COR-L47 (cell line): ENCODE measurements around the gene C4orf50.
"Not testable (repeated sequence)": the region's sequence is repeated elsewhere in the genome, so short reads cannot be mapped to it uniquely, and the experiment has no call there.

Experiments
- DNase-seq: peaks from one replicate; lab custom pipeline; 2025; lab: John Stamatoyannopoulos, UW

C4orf50 gene

DNA sequence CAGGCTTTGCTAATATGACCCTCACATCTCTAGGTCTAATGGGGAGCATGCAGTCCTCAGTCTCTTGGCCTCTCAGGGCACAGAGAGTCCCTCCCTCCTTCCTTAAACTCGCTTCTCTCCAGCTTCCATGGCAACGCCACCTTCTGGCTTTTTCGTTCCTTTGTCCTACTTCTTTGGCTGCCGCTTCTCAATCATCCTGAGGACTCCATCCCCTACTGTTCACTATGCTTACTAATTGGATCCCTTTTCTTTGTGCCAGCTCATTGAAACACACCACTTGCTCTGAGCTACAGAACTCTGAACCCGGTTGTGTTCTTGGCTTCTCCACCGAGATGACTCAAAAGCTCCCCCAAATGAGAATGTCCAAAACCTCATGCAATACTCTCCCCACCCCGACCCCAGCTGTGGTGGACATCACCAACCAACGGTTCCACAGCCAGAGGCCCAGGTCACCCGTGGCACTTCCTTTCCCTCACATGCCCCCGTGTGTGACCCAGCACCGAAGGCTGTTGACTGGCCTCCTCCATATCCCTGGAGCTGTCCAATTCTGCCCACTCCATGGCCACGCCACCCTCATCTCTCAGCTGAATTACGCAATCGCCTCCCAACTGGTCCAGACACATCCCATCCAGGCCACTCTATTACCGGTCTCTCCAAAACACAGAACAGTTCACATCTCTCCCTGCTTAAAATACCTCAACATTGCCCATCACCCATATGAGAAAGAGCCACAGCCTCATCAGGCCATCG is 160.0 kb downstream of the C4orf50 start:
- DNase-seq: no peak

DNA sequence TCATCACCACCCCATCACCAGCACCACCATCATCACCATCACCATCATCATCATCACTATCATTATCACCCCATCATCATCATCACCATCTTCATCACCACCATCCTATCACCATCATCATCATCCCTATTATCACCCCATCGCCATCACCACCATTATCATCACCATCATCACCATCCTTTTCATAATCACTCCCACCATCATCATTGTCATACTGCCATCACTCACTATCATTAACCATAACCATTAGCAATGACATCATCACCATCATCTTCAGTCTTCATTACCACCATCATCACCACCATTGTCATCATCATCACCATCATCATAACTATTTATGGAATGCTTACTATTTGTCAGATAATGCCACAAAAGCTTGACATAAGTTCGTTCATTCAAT is 161.0 kb downstream of the C4orf50 start:
- DNase-seq: no peak

DNA sequence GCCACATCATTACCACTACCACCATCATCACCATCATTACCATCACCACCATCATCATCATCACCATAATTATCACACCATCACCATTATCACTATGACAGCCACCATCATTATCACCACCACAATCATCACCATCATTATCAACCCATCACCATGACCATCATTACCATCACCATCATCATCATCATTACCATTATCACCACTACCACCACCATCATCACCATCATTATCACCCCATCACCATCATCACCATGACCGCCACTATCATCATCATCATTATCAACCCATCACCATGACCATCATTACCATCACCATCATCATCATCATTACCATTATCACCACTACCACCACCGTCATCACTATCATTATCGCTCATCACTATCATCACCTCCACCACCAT is 161.9 kb downstream of the C4orf50 start:
- not testable (repeated sequence) for DNase-seq

DNA sequence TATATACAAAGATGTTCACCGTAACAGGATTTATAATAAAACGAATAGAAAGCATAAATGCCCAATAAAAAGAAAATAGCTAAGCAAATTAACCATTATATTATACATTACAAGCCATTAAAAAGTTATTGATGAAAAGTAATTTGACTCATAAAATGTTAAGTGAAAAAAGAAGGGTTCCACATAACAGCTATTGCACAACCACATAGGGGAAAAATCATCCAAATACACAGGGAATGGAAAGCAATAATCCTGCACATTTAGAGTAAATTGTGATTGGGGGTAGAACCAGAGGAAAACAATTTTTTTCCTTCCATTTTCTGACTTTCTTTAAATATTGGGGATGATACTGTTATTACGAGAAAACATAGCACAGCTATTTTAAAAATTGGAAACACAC is 163.3 kb downstream of the C4orf50 start:
- DNase-seq: no peak

DNA sequence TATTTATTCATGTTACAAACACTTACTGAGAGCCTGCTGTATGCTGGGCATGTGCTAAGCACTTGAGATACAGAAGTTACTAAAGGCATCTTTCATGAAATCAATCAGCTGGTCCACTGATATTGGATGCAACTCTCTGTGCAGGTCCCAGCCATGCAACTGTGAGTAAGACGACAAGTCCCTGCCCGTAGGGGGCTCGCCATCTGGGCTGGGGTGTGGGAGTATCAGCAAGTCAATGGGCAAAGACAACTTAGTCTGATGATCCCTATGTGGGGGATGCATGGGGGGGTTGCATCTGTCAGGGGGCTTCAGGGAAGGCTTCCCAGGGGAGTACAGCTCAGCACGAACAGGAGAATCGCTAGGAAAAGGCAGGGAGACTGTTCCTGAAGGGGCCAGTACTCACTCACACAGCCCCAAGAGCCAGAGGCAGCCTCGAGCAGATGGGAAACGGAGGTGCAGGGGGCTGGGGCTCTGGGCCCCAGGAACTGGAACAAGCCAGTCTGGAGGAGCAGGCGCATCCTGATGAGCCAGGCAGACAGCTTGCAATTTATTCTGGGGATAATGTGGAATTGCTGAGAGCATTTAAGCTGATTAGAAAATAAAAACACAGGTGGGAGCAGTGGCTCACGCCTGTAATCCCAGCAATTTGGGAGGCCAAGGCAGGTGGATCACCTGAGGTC is 165.6 kb downstream of the C4orf50 start:
- DNase-seq: no peak

DNA sequence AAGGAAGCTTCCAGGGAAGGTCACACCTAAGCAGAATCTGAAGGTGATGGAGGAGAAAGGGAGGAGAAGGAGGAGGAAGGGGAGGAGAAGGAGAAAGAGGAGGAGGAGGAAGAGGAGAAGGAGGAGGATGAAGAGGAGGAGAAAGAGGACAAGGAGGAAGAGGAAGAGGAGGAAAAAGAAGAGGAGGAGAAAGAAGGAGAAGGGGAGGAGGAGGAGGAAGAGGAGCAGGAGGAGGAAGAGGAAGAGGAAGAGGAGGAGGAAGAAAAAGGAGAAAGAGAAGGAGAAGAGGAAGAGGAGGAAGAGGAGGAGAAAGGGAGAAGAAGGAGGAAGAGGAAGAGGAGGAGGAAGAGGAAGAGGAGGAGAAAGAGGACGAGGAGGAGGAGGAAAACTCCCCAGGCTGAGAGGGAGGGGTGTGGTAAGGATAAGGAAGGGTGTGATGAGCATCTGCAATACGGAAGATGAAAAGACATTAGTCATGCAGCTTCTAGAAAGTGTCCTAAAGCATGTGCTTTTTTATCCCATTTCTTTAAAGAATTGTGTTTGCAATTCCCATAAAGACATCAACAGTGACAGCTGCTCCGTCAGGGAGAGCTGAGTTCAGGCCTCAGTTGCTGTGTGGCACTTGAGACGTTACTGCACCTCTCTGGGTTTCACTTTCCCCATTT is 166.5 kb downstream of the C4orf50 start:
- no peak for DNase-seq
